HG02938 (cell line): ENCODE data around the gene CFAP20DC.
A peak's percentile ranks its signal among the peaks of the same experiment; 100 is the strongest.
"Not testable (repeated sequence)": the region's sequence is repeated elsewhere in the genome, so short reads cannot be mapped to it uniquely, and the experiment has no call there.

Experiments used
- ATAC-seq: cut with Tn5 transposase; IDR thresholded peaks from one replicate; pipeline ENCODE4 v1.9.1; 2021; ENCODE audit warnings: mild to moderate bottlenecking, moderate library complexity; ENCODE audit not compliant: unreplicated experiment

The CFAP20DC gene

DNA sequence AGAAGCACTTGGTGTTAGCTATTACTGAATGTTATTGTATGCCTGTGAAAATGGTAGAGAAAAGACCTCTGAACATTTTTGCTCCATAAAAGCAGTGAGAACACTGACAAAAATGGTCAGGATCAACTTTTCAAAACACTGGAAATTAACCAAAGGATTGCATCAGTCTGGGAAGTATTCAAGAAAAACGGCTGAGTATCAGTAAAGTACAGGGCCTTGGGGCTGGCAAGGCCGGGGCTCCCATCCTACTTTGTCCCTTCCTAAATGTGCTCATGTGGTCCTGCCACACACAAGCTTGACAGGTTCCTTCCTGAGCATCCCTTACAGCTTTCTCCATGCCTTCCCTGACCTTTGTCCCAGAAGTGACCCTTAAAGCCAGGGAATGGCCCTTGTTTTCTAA lies 84.0 kb downstream of the CFAP20DC start:
- no peak for ATAC-seq

DNA sequence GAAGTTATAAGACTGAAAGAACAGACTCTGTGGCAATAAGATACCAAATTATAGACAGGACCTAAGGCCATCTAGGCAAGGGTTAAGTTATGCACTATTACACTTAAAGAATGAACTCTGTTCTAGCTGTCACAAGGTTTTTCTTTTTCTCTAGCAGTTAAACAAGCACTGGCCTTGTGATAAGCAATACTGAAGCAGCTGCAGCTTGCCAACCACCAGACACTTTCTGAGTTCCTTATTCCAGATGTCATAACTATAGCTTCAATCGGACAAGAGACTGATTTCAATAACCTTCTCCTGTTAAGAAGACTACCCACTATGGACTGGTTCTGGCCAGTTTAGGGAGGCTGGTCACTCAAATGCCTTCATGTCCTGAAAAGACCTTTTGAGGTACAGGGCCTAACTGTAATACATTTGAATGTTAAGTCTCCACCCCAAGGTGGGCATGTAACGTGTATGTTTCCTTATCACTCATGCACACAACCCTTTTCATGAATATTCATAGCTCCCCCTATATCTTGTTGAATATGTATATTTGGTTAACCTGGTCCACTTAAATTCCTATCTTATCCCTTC lies 85.8 kb downstream of the CFAP20DC start:
- no peak for ATAC-seq

DNA sequence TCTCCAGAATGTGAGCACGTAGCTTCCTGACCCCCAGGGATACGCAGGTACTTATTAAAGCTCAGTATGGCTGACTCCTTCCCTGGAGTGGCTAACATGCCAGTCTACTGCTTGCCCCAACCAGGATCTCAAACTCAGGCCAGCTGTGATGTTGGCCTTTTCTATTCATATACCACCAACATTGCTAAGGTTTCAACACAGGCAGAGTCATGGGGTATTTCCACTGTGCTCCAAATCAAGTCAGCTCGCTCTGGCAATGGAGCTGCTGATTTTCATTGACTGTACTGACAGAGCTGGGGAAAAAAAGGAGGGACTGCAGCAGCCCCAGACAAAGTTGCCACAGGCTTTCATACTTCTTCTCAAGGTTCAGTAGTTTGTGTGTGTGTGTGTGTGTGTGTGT lies 87.0 kb downstream of the CFAP20DC start:
- ATAC-seq: no peak

DNA sequence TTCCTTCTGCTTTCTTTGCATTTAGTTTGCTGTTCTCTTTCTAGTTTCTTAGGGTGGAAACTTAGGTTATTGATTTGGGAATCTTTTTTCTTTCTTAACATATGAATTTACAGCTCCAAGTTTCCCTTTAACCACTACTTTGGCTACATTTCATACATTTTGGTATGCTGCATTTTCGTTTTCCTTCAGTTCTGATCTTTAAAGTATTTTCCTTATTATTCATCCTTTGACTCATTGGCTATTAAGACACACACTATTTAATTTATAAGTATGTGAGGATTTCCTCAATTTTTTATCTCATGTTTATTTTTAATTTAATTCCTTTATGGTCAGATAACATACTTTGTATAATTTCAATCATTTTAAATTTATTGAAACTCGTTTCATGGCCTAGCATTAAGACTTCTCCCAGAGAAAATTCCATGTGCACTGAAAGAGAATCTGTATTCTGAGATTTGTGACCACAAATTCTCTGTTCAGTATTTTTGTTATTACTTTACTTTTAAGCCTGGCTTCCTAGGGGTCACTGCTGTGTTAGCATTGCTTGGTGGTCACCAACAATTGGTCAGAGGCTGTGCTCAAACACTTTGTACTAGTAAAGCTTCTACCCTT lies 87.7 kb downstream of the CFAP20DC start:
- no peak for ATAC-seq

DNA sequence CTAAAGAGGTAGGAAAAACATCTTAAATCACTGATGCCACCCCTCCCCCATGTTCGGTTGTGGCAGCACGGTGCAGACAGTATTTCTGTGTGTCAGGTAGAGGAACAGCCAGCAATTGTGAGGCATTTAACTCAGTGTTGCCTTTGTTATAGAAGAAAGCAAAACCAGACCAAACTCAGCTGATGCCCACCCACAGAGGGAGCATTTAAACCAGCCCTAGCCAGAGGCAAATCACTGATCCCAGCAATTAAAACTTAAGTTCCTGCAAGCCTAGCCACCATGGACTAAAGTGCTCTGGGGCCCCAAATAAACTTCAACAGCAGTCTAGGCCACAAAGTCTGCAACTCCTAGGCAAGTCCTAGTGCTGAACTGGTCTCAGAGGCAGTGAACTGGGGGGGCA lies 94.5 kb downstream of the CFAP20DC start:
- no peak for ATAC-seq

DNA sequence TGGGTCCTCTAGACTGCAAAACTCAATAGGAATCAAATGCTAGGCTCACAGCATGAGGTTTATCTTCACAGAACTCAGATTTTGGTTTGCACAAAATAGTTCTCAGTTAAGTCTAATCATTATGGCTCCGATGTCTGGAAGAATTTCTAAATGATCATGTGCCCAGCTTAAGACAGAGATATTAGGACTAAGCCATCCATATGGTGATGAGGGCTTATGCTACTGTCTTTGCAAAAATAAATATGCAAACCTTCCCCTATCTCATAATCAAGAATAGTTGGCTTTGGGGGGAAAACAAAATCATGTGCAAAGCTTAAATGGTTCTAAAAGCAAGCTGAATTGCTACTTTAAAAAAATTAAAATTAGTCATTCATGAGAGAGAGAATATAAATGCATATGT lies 96.5 kb downstream of the CFAP20DC start:
- no peak for ATAC-seq

DNA sequence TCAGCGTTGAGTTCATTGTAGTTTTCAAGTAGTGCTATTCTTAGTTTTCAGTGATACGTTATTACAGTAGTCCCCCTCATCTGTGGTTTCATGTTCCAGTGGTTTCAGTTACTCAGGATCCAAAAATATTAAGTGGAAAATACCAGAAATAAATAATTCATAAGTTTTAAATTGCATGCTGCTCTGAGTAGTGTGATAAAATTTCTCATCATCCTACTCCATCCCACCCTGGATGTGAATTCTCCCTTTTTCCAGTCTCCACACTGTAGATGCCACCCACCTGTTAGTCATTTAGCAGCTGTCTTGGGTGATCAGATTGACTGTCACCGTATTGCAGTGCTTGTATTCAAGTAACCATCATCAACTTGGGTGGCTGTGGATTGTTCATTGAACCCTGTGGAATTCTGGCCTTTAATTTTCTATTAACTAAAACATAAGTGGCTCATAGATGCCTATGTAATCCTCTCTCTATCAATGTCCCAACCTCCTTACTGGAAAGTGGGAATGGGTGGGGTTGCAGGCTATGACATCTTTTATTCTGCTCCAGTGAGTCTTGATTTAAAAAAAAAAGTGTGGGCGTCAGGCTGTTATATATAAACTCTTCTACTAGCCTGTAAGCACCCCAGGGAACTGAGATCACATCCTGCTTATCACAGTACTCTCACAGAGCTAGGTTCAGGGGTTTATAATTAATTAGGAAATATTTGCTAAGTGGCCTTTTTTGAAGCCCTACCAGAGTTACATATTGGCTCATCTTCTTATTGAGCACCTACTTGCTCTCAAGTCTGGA lies 97.5 kb downstream of the CFAP20DC start:
- ATAC-seq: peak; percentile 67

DNA sequence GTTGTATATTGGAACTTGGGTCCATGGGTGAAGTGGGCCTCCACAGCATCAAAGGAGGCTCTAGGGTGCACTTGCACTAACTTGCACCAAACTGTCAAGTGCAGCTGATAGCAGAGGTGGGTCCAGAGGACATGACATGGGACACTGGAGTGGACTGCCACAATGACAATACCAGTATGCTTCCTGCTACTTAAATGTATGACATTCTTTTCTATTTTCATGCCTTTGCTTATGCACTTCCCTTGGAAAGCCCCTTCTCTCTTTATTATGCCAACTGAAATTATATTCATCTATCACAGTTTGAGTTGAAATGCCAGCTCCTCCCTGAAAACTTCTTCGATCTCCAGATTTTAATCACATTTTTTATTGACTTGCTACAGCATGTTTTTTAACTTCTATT lies 101.8 kb downstream of the CFAP20DC start:
- no peak for ATAC-seq

DNA sequence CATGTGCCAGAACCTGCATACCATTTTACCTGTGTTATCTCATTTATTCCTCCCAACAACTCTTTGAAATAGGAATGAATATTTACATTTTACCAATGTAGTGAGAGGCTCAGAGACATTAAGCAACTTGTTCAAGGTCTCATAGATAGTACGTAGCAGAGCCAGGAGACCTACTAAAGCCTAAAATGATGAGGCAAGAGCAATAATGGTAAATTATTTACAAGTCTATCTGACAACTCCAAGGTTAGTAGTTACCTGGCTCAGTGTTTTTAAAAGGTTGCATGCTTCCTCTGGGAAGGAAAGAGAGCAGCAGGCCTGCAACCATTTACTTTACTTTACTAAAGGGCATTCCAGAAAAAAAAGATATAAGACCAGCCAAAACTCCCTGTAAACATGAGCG lies 103.0 kb downstream of the CFAP20DC start:
- ATAC-seq: no peak

DNA sequence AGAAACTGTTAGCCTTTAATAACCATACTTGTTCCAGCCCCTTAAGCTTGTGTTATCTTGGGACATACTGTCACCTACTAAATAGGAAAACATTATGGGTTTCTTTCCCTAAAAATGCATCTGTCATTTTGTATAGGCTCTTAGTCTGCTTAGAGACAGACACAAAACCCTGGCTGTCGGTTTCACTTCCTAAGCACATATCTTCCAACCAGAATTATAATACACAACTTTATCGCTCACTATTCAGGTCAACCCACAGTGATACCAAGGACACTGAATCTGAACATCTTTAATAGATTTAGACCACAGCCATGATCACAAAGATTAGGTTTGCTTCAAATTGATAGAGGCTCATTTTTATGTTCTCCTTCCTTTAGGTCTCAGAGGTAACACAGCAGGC lies 111.8 kb downstream of the CFAP20DC start:
- no peak for ATAC-seq

- ATAC-seq: no peak
Measured at GRCh38 chr3:58924578-58924977, 125.2 kb downstream of the CFAP20DC start.

DNA sequence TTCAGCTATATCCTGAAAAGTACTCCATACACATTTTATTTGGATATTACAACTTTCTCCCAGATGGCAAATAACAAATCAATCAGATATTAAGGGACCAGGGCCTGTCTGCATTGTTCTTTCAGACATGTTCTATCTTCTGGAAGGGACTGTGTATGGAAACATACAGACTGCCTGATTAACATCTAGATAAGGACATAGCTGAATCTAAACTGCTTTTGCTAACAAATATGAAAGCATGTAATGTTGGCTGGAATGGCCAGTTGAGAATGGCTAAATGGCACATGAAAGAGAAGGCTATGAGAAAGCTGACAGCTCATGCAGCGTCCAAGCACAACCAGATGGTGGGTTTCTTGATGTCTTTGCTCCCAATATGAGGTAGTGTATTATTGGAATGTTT lies 149.4 kb downstream of the CFAP20DC start:
- ATAC-seq: no peak

GRCh38 chr3:58899953-58900298 lies 149.9 kb downstream of the CFAP20DC start:
- ATAC-seq: peak; percentile 43

DNA sequence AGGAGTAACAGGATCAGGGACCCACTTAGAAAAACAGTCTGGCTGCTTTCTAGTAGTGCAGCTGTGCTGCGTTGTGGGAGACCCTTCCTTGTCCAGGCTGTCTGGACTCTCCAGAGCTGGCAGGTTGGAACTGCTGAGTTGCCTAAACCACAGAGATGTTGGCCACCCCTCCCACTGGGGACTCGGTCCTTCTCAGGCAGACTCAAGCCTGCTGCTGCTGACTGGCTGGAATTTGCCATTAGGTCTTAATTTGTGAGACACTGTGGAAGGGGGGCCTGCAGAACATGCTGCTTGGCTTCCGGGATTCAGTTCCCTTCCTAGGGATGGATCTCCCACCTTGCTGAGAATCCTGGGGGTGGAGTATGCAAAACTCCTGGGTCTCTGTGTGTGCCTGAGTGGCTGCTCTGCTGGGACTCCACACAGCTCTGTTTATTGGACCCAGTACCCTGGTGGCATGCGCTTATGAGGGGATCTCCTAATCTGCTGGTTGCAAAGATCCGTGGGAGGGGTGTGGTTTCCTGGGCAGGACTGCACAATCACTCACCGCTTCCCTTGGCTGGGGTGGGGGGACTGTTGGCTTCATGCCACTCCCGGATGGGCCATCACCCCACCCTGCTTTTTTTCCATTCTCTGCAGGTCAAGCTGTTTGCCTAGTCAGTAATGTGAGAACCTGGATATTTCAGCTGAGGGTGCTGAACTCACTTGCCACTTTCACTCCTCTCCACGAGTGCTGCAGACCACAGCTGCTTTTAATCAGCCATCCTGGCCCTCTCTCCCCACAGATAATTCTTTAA lies 150.5 kb downstream of the CFAP20DC start:
- ATAC-seq: peak; percentile 79

DNA sequence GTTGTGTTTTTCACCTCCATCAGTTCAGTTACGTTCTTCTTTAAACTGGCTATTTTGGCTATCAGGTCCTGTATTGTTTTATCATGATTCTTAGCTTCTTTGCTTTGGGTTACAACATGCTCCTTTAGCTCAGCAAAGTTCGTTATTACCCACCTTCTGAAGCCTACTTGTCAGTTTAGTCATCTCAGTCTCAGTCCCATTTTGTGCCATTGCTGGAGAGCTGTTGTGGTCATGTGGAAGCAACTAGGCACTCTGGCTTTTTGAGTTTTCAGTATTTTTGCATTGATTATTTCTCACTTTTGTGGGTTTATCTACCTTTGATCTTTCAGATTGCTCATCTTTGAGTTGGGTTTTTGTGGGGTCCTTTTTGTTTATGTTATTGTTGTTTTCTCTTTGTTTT lies 151.3 kb downstream of the CFAP20DC start:
- no peak for ATAC-seq

DNA sequence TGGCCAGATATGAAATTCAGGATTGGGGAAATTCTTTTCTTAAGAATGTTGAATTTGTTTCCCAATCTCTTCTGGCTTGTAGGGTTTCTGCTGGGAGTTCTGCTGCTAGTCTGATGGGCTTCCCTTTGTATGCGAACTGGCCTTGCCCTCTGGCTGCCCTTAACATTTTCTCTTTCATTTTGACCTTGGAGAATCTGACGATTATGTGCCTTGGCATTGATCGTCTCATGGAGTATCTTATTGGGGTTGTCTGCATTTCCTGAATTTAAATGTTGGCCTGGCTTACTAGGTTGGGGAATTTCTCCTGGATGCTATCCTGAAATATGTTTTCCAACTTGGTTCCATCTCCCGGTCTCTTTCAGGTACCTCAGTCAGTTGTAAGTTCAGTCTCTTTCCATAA lies 152.2 kb downstream of the CFAP20DC start:
- ATAC-seq: no peak

- not testable (repeated sequence) for ATAC-seq
Measured at GRCh38 chr3:58895678-58896077, 154.1 kb downstream of the CFAP20DC start.

GRCh38 chr3:58892526-58892925 lies 157.3 kb downstream of the CFAP20DC start:
- ATAC-seq: not testable (repeated sequence)

GRCh38 chr3:58888087-58888486 lies 161.7 kb downstream of the CFAP20DC start:
- no peak for ATAC-seq

DNA sequence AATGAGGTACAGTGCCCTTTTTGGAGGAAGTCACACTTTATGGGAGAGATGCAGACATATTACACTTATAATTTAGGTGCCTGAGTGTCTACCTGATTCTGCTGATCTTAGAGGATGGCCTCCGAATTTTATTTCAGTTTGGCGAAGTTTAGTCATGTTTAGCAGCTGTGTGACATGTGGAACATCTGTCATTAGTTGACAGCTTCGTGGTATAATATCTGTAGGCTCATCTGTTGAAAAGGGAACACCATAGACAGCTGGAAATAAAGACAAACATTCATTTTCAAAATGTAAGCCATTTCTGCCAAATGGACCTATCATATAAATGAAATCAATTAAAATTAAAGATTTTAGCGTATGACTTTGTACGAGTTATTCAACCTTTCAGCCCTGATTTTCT lies 165.4 kb downstream of the CFAP20DC start:
- ATAC-seq: no peak

DNA sequence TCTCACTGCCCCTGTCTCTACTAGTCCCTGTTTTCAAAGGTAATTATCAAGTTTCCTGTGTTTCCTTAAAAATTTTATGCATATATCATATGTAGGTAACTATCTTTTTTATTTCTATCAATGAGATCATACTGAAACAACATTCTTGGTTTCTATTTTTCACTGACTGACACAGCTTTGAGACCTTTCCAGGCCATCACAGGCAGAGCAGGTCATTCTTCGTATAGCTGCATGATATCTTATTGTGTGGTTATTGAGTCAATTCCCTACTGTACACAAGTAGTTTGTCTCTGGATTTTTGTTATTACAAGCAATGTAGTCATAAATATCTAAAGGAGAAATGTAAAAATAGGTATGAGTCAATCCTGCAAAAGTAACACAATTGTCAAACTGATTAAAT lies 169.6 kb downstream of the CFAP20DC start:
- no peak for ATAC-seq

DNA sequence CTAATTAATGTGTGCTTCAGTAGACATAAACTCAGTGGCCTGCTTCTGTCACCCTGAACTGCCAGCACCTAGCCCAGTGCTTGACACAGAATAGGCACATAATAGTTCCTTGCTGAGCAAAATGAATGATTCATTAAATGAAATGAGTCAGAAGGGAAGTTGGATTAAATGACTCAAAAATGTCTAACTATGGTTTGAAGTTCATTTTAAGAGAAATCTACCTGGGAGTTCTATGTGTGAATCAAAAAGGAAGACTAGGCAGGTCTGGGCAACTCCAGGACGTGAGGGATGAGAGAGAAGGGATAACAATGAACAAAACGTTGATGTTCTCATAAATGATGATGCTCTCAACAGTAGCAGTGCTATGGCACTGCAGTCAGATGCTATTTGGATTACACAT lies 175.0 kb downstream of the CFAP20DC start:
- peak; percentile 91 for ATAC-seq
